GM18502 (cell line): ENCODE data around the gene PARP11.

ENCODE experiments used
- ATAC-seq: cut with Tn5 transposase; IDR thresholded peaks from one replicate; pipeline ENCODE4 v1.9.1; 2021; ENCODE audit warnings: mild to moderate bottlenecking; ENCODE audit not compliant: unreplicated experiment, poor library complexity

Gene PARP11

DNA sequence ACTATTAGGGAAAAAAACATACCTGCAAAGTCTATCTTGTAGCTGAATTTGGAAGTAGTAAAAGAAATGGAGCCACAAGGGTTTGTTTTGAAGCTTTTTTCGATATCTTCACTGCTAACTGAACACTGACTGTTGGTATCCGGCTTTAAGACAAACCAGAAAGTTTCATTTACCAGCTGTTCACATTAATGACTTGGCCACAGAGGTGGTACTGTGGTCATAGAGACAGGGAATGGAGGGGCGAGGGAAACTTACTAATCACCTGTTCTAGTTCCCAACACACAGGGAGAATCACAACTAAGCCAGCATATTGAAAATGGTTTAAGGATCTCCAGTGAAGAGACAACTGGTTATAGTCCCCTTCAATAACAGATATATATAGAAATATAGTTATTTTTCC, 44.3 kb downstream of the PARP11 start:
- no peak for ATAC-seq

GRCh38 chr12:3827301-3828000, 45.7 kb downstream of the PARP11 start:
- ATAC-seq: no peak

- no peak for ATAC-seq
These were observed 51.8 kb downstream of the PARP11 start for GRCh38 chr12:3821441-3821840.

GRCh38 chr12:3820122-3820521, 53.1 kb downstream of the PARP11 start:
- no peak for ATAC-seq

DNA sequence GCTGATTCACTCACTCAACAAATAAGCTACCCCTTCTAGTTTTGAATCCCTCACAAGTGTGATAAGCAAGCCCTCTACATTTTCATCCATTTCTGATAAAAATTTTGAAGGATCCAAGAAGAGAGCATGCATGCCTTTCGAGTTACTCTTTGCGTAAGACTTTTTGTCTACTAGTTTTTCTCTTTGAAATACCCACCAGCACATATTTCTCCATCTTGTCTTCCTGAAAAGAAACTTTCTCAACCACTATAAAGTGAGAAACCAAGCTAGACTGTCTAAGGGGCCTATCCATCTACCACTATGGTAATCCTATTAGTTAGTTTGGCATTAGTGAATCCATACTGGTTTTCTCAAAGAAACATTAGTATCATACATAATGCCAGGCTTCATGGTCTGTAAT, 56.9 kb downstream of the PARP11 start:
- ATAC-seq: no peak

DNA sequence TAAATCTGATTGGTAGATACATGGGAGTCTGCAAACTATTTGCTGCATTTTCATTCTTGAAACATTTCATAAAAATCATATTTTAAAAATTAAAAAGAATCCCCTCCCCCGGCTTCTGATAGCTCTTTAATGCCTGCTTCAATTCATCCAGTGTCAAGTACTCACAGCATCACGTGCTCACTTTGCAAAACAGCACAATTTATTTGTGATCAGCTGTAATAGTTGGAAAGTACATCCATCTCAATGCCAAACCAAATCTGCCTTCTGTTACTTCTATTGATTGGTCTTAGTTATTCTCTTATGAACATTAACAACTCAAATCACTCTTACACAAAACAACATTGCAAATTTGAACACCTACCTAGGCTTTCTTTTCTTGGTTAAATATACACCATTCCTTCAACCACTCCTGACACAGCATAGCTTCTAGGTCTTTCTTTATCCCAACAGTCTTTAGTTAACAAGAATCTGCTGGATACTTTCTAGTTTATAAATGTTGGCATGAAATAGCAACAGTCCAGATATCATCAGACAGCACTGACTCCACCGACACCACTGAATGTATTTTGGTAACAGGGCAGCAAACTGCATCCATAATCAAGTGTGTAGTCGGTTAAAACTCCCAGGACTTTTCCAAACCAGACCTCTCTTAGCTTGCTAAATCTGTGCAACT, 58.0 kb downstream of the PARP11 start:
- ATAC-seq: no peak

DNA sequence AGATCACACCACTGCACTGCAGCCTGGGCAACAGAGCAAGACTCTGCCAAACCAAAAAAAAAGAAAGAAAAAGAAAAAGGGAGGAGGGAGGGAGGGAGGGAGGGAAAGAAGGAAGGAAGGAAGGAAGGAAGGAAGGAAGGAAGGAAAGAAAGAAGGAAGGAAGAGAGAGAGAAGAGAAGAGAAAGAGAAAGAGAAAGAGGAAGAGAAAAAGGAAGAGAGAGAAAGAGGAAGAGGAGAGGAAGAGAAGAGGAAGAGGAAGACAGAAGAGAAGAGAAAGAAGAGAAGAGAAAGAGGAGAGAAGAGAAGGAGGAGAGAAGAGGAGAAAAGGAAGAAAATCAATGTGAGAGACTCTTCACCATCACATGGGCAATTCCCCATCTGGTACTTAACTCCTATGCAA, 62.7 kb downstream of the PARP11 start:
- no peak for ATAC-seq

DNA sequence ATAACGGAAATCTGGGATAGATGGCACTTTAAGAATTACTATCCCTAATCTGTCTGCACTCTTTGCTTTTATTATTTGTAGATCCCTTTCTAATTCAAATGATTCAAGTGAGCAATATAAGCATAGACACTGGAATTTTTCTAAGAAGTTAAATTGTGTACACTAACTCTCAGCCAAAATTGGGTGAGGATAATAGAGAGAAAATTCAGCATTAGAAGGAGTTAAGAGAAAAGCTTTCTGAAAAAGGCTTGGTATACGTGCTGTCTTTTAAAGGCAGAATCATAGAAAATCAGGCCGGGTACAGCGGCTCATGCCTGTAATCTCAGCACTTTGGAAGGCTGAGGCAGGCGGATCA, 63.2 kb downstream of the PARP11 start:
- ATAC-seq: no peak

DNA sequence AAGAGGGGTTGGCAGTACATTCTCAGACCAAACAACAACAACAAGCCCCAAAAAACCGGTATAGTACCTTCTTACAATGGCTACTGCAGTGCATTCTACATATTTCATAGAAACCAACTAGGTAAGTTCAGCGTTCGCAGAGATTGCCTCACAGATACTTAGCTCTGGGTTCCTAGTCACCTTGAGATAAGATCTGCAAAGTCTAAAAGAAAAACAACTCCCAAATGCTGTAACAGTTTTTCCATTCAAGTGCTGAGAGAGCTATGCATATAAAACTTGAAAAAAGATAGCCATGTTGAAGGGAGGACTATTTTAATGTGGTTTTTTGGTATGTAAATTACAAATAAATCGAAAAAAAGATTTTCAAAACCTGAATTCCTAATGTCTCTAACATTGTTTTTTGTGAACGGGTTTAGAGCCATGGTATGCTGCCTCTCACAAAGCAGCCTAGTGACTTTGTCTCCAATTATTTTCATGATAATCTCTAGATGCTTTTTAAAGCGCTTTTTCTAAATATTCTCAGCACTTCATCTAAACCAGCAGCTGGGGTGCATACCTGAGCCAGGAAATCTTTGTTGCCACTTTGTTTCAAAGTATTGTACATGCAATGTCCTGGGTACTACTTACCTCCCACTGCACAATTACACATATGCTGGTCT, 63.7 kb downstream of the PARP11 start:
- ATAC-seq: no peak

DNA sequence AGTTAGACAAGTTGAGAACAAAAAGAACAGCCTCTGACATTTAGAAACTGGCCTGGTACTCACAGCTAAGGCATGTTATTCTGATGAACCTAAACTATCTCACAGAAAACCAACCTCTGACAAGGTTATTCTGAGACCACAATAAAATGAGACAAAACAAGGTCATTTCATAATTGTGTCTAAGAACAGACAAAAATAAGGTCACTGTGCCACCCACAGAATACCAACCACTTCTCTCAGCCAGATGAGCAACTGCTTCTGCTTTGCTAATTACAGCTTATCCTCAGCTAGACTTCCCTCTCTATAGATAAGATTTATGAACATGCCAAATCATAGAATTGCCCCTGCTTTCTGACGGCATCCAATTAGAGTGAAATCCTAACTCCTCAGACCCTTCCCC, 68.1 kb downstream of the PARP11 start:
- no peak for ATAC-seq

DNA sequence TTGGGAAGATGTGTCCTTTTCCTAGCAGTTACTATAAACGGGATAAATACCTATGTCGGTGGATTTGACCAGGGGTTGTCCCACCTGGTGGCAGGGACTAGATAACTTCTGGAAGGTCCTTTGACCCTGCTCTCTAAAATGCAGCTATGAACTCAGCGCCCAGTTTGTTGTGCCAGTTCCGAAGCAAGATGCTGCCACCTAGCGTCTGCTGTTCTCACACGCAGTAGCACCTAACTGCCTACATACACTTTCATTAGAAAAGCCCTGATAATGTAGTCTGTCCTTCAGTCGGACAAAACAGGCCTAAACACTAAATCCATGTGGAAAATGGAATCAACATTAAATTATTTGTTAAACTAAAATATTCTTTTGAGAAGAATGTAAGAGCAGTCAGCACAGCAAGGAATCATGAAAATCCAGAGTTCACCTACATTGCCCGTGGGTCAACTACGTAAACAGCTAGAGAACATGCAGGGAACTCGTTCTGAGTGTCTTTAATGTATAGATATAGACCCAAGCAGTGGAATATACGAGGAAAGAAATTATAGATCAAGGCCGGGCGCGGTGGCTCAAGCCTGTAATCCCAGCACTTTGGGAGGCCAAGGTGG, 69.2 kb downstream of the PARP11 start:
- no peak for ATAC-seq

DNA sequence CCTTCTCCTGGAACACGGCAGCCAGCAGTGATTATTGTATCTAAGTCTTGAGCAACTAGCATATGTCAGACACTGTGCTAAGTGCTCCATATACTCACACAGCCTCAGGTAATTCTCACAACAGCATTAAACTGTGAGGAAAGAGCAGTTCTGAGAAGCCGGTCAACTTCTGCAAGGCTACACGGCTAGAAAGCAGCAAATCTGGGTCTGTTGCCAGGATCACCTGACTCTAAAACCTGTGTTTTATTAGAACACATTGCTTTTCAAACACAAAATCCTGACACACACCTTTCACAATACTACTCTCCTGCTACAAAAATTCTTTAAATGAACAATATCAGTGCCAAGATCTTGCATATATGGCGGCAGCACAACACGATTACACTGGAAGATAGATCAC, 70.5 kb downstream of the PARP11 start:
- no peak for ATAC-seq

- no peak for ATAC-seq
These were observed 75.6 kb downstream of the PARP11 start for GRCh38 chr12:3797531-3798048.

GRCh38 chr12:3795492-3796133, 77.6 kb downstream of the PARP11 start:
- ATAC-seq: no peak

DNA sequence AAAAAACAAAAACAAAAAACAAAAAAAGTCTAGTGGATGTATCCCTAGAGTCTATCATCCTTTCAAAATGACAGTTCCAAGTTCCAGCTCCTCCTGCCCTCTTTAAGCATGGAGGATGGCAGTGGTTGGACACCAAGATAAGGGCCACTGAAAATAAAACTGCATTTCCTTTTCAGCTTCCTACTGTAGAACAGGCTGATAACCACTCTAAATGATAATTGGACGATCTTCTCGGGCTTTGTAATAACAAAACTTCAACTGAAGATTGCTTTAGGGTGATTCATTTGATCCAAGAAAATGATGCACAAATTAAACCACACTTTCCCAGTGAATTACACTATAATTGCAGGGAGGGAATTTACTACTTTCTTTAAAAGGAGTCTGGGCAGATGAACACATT, 78.1 kb downstream of the PARP11 start:
- ATAC-seq: no peak

GRCh38 chr12:3792623-3793288, 80.4 kb downstream of the PARP11 start:
- no peak for ATAC-seq

DNA sequence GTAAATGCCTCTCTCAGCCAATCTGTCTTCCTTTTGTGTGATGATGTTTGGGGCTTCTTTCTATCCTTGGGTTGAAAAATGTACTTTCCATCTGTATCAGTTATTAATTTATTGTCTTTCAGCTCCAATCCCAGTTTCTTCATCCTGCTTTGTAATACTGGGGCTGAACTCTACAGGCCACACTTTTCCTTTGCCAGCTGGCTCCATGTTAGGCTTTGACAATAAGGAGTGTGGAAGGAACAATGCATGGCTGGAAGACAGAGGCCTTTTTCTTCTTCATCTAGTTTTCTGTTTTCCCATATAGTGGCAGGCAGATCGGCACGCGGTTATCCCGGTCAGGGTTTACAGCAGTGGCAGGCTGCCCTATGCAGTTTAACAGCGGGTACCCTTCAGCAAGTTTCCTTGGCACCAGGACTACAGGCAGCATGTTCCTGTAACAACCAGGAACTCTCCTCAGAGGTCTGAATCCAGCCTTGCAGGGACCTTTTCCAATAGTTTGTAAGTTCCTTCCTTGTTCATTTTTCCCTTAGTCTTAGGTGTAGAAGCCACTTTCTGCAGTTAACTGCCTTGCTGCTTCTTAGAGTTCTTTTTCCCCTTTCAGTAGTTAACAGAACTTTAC, 81.8 kb downstream of the PARP11 start:
- ATAC-seq: no peak

DNA sequence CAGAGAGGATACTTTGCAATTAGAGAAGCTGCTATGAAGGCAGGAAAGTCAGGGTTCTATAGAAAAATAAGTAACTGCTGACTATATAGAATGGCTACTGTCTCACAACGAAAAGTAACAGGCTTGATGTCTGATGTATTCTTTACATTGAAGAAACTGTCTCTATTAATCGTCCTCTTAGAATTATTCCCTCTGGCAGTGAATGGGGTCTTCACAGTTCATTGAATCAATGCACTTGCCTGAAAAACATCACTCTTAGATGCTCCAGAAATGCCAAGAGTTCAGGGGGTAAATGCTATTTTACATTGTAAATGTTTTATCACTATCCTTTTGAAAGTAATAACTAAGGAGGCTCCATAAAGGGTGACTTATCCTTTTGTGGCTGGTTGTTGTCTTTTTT, 82.6 kb downstream of the PARP11 start:
- ATAC-seq: no peak

DNA sequence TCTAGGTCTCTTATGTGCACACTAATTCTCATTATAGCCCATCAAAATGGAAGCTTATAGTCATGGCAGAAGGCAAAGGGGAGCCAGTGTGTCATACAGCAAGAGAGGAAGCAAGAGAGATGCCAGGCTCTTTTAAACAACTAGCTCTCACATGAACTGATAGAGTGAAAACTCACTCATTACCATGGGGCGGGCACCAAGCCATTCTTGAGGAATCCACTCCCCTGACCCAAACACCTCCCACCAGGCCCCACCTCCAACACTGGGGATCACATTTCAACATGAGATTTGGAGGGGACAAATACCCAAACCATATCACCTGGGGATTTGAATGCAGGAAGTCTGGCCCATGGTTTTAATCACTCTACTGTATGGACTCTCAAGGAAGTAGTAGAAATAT, 83.4 kb downstream of the PARP11 start:
- ATAC-seq: no peak
